Measurements from ENCODE around the gene EPHA1.

- no peak for TF ChIP-seq EZH2 (optimal IDR thresholded peaks at IDR 0.05; ENCODE audit: low read depth, low read length)
- no peak for TF ChIP-seq CTCF (IDR thresholded peaks at IDR 0.05; ENCODE audit: low read length)
Observed at GRCh38 chr7:143451122-143451521, 42.5 kb upstream of the EPHA1 start.
